Loucy (cell line): ENCODE measurements around the gene TRMT5.

Experiments
- CTCF ChIP-seq: fragments of 200-600 bp; sonication (generic); conservative IDR thresholded peaks from 2 replicates; pipeline ENCODE4 v1.5.1; 2014; ENCODE audit warnings: mild to moderate bottlenecking, antibody characterized with exemption, low read length
- EZH2phosphoT487 ChIP-seq: fragments of 200-600 bp; IDR thresholded peaks from 2 replicates; pipeline ENCODE4 v1.6.1; 2018; ENCODE audit warnings: antibody characterized with exemption, mild to moderate bottlenecking, moderate library complexity, borderline replicate concordance

GRCh38 chr14:61003571-61003970 lies 22.7 kb upstream of the TRMT5 start:
- no peak for TF ChIP-seq EZH2phosphoT487
- TF ChIP-seq CTCF: no peak
